Mucosa of stomach (tissue), 1 donor: Measurements from ENCODE around the gene CEP152.

Source experiments
- H3K27me3 ChIP-seq: one replicate; pipeline ENCODE4 v1.7.0; 2013; ENCODE audit warnings: mild to moderate bottlenecking, low read length; ENCODE audit not compliant: control insufficient read depth, insufficient read depth
- H3K36me3 ChIP-seq: one replicate; pipeline ENCODE4 v1.7.0; 2013; ENCODE audit warnings: low read length; ENCODE audit not compliant: control insufficient read depth, insufficient read depth
- H3K4me1 ChIP-seq: one replicate; pipeline ENCODE4 v1.7.0; 2013; ENCODE audit warnings: mild to moderate bottlenecking, low read length; ENCODE audit not compliant: control insufficient read depth, insufficient read depth
- H3K4me3 ChIP-seq: one replicate; pipeline ENCODE4 v1.7.0; 2013; ENCODE audit warnings: low read length
- H3K9ac ChIP-seq: one replicate; pipeline ENCODE4 v1.7.0; 2013; ENCODE audit warnings: mild to moderate bottlenecking, low read length, moderate library complexity
- H3K9me3 ChIP-seq: one replicate; pipeline ENCODE4 v1.7.0; 2013; ENCODE audit warnings: mild to moderate bottlenecking, low read length, moderate library complexity; ENCODE audit not compliant: control insufficient read depth
- donor health status: Pancreatic carcinoma.

Gene CEP152

GRCh38 chr15:48833526-48834239 is 22.8 kb upstream of the CEP152 start:
- H3K4me3 ChIP-seq, result no peak overlapping the region
- H3K4me1 ChIP-seq, result no peaks in the 10 kb centered on the region
- H3K9ac ChIP-seq, result no peak overlapping the region
- H3K36me3 ChIP-seq, result no peaks in the 10 kb centered on the region
- no peaks in the 10 kb centered on the region for H3K27me3 ChIP-seq
- H3K9me3 ChIP-seq, result no peaks in the 10 kb centered on the region

GRCh38 chr15:48832648-48833047 is 21.8 kb upstream of the CEP152 start:
- Histone ChIP-seq H3K9ac (no peak overlapping the region), H3K36me3 (no peaks in the 10 kb centered on the region), H3K9me3 (no peaks in the 10 kb centered on the region), H3K4me3 (no peak overlapping the region), H3K27me3 (no peaks in the 10 kb centered on the region), H3K4me1 (no peaks in the 10 kb centered on the region)

GRCh38 chr15:48828906-48829305 is 18.0 kb upstream of the CEP152 start:
- H3K9ac ChIP-seq, result no peak overlapping the region
- H3K27me3 ChIP-seq, result no peaks in the 10 kb centered on the region
- no peaks in the 10 kb centered on the region for H3K36me3 ChIP-seq
- H3K4me1 ChIP-seq, result no peaks in the 10 kb centered on the region
- no peak overlapping the region for H3K4me3 ChIP-seq
- H3K9me3 ChIP-seq, result no peaks in the 10 kb centered on the region

DNA sequence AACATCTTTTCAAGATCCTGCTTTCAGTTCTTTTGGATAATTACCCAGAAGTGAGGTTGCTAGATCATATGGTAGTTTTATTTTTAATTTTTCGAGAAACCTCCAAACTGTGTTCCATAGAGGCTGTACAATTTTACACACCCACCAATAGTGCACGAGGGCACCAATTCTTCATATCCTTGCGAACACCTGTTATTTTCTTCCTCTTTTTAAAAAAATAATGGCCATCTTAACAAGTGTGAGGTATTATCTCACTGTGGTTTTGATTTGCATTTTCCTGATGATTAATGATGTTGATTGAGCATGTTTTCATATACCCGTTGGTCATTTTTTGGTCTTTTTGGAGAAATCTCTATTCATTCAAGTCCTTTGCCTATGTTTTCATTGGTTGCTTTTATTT is 17.6 kb upstream of the CEP152 start:
- Histone ChIP-seq H3K27me3 (no peaks in the 10 kb centered on the region), H3K4me3 (no peak overlapping the region), H3K4me1 (no peaks in the 10 kb centered on the region), H3K9ac (no peak overlapping the region), H3K9me3 (no peaks in the 10 kb centered on the region), H3K36me3 (no peaks in the 10 kb centered on the region)

GRCh38 chr15:48825075-48825474 is 14.2 kb upstream of the CEP152 start:
- no peaks in the 10 kb centered on the region for H3K9me3 ChIP-seq
- H3K36me3 ChIP-seq, result no peaks in the 10 kb centered on the region
- no peaks in the 10 kb centered on the region for H3K4me1 ChIP-seq
- no peak overlapping the region for H3K4me3 ChIP-seq
- no peaks in the 10 kb centered on the region for H3K27me3 ChIP-seq
- H3K9ac ChIP-seq, result no peak overlapping the region

GRCh38 chr15:48823706-48824105 is 12.8 kb upstream of the CEP152 start:
- no peak overlapping the region for H3K4me3 ChIP-seq
- no peak overlapping the region for H3K9ac ChIP-seq
- no peaks in the 10 kb centered on the region for H3K9me3 ChIP-seq
- no peaks in the 10 kb centered on the region for H3K27me3 ChIP-seq
- H3K4me1 ChIP-seq, result no peaks in the 10 kb centered on the region
- no peaks in the 10 kb centered on the region for H3K36me3 ChIP-seq

- Histone ChIP-seq H3K9me3 (no peaks in the 10 kb centered on the region), H3K36me3 (no peaks in the 10 kb centered on the region), H3K27me3 (no peaks in the 10 kb centered on the region), H3K4me1 (no peaks in the 10 kb centered on the region), H3K9ac (no peak overlapping the region), H3K4me3 (no peak overlapping the region)
Observed at GRCh38 chr15:48823237-48823636, 12.4 kb upstream of the CEP152 start.

DNA sequence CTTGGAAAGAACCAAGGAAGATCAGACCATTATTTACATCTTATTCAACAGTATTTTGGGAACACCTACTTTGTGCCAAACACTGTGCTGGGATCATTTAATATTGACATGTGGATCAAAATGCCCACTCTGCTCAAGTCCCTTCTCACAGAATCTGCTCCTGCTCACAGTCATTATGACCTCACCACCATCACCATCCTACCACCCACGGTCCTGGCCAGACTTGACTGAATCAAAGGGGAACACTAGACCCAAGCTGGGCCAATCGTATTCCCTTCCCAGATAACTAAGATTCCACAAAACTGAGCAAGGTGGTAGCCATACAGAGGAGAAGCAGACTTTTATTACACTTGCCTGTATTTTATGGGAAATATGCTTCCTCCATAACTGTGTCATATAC is 3.4 kb upstream of the CEP152 start:
- H3K4me1 ChIP-seq, result peaks cover 5% of the 10 kb centered on the region
- no peaks in the 10 kb centered on the region for H3K36me3 ChIP-seq
- H3K27me3 ChIP-seq, result no peaks in the 10 kb centered on the region
- H3K9ac ChIP-seq, result no peak overlapping the region
- H3K9me3 ChIP-seq, result no peaks in the 10 kb centered on the region
- H3K4me3 ChIP-seq, result no peak overlapping the region

- Histone ChIP-seq H3K36me3 (no peaks in the 10 kb centered on the region), H3K4me1 (peaks cover 5% of the 10 kb centered on the region), H3K4me3 (peak overlapping the region; percentile 68), H3K9ac (peak overlapping the region; percentile 72), H3K27me3 (no peaks in the 10 kb centered on the region), H3K9me3 (no peaks in the 10 kb centered on the region)
Observed at GRCh38 chr15:48811325-48811958, 573 bp upstream of the CEP152 start.

DNA sequence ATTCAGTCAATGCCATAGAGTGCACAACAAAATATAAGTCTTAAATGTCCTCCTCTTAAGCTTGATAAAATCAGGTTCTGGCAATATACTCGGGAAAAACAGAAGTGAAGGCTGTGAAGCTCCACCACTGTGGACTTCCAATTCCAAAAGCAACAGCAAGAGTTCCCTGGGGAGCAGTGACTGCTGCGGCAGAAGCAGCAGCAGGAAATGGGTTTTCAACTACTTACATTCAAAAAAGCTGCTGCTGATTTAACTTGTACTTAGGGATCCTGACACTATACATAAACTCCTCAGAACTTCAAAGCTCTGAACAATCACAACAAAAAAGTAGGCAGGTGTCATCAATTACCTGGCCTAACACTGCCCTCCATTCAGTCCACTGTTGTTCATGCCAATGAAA is 4.7 kb downstream of the CEP152 start:
- Histone ChIP-seq H3K4me3 (no peak overlapping the region), H3K27me3 (no peaks in the 10 kb centered on the region), H3K4me1 (no peaks in the 10 kb centered on the region), H3K36me3 (no peaks in the 10 kb centered on the region), H3K9ac (no peak overlapping the region), H3K9me3 (no peaks in the 10 kb centered on the region)

GRCh38 chr15:48805591-48805990 is 5.3 kb downstream of the CEP152 start:
- Histone ChIP-seq H3K36me3 (no peaks in the 10 kb centered on the region), H3K9ac (no peak overlapping the region), H3K4me1 (no peaks in the 10 kb centered on the region)

DNA sequence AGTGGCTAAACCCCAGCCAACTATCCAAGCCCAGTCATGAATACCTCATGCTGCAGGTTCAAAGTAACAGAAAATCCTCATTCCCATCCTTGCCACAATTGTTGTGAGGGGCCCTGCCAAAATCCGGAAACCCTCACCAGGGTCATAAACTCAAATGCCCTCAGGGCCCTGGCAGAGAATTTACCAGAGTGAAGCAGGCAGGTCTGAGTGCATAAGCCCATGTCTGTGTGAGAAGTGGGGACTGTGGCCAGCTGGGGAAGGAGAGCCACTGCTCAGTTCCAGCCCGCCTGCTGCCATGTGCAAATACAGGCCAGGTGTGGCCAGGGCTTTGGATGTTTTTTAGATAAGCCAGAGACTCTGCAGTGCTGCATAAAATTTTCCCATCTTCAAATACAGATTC is 7.0 kb downstream of the CEP152 start:
- no peak overlapping the region for H3K9ac ChIP-seq
- H3K4me3 ChIP-seq, result no peak overlapping the region
- no peaks in the 10 kb centered on the region for H3K9me3 ChIP-seq
- H3K4me1 ChIP-seq, result no peaks in the 10 kb centered on the region
- H3K36me3 ChIP-seq, result no peaks in the 10 kb centered on the region
- H3K27me3 ChIP-seq, result no peaks in the 10 kb centered on the region

More at GRCh38 chr15:48805591-48805990, 5.3 kb downstream of the CEP152 start:
- Histone ChIP-seq H3K9me3 (no peaks in the 10 kb centered on the region), H3K4me3 (no peak overlapping the region), H3K27me3 (no peaks in the 10 kb centered on the region)
